WTC11 (cell line): Measurements from ENCODE around the gene VNN1. TPM values are rescaled to one million over a fixed set of nuclear protein-coding genes. Genes with fewer than 3 reads are reported as not detected.
"Not testable (repeated sequence)": the region's sequence is repeated elsewhere in the genome, so short reads cannot be mapped to it uniquely, and the experiment has no call there.

ENCODE experiments used
- ATAC-seq: fragments of 200-7000 bp; cut with Tn5 transposase; 2 replicates; pipeline ENCODE4 v1.10.0; 2021; ENCODE audit warnings: mild to moderate bottlenecking, moderate library complexity
- CTCF ChIA-PET: fragments of 300-600 bp; sonication (Branson Sonifier 250); formaldehyde crosslinking; loops from one replicate; lab custom pipeline; 2021; ENCODE audit warnings: antibody characterized with exemption; lab: Charles Lee
- POLR2A ChIA-PET: fragments of 350-600 bp; sonication (Branson Sonifier 250); formaldehyde crosslinking; loops from one replicate; lab custom pipeline; 2021; ENCODE audit warnings: antibody characterized with exemption; lab: Charles Lee
- DNase-seq: peaks from one replicate; pipeline ENCODE4 v3.0.0; 2021; ENCODE audit warnings: low spot score
- H3K27ac Mint-ChIP-seq: 2 replicates; pipeline ENCODE4 v1.8.0; 2021; ENCODE audit warnings: mixed read lengths
- H3K27me3 Mint-ChIP-seq: 2 replicates; pipeline ENCODE4 v1.8.0; 2021; ENCODE audit warnings: low read depth, mild to moderate bottlenecking, moderate library complexity, mixed read lengths
- H3K36me3 Mint-ChIP-seq: 2 replicates; pipeline ENCODE4 v1.8.0; 2021; ENCODE audit warnings: mixed read lengths
- H3K4me1 Mint-ChIP-seq: 2 replicates; pipeline ENCODE4 v1.8.0; 2022; ENCODE audit warnings: mixed read lengths
- H3K4me3 Mint-ChIP-seq: 2 replicates; pipeline ENCODE4 v1.8.0; 2021; ENCODE audit warnings: mild to moderate bottlenecking, moderate library complexity, mixed read lengths
- H3K9me3 Mint-ChIP-seq: 2 replicates; pipeline ENCODE4 v1.8.0; 2021; ENCODE audit warnings: mixed read lengths
- ATF3 ChIP-seq: sonication (generic); formaldehyde crosslinking; conservative IDR thresholded peaks from 2 replicates; pipeline ENCODE4 v1.8.1; 2022; ENCODE audit warnings: mild to moderate bottlenecking, missing genetic modification reagents
- ATF6 ChIP-seq: sonication (generic); formaldehyde crosslinking; IDR thresholded peaks from 2 replicates; pipeline ENCODE4 v1.8.1; 2023; ENCODE audit warnings: mild to moderate bottlenecking, missing genetic modification reagents
- CREM ChIP-seq: sonication (generic); formaldehyde crosslinking; IDR thresholded peaks from 2 replicates; pipeline ENCODE4 v1.8.1; 2022; ENCODE audit warnings: mild to moderate bottlenecking, missing genetic modification reagents, moderate library complexity
- ELF4 ChIP-seq: sonication (generic); formaldehyde crosslinking; IDR thresholded peaks from 2 replicates; pipeline ENCODE4 v1.8.1; 2022; ENCODE audit warnings: low read depth, mild to moderate bottlenecking, moderate library complexity, missing genetic modification reagents
- ERG ChIP-seq: fragments of 250-450 bp; sonication (Bioruptor Pico); IDR thresholded peaks from 2 replicates; pipeline ENCODE4 v1.8.0; 2021; ENCODE audit warnings: mild to moderate bottlenecking
- FOXK1 ChIP-seq: sonication (generic); formaldehyde crosslinking; IDR thresholded peaks from 2 replicates; pipeline ENCODE4 v1.8.0; 2022; ENCODE audit warnings: mild to moderate bottlenecking, moderate library complexity, missing genetic modification reagents
- FOXP4 ChIP-seq: sonication (generic); formaldehyde crosslinking; IDR thresholded peaks from 2 replicates; pipeline ENCODE4 v1.8.0; 2022; ENCODE audit warnings: mild to moderate bottlenecking, missing genetic modification reagents
- MYBL2 ChIP-seq: sonication (generic); formaldehyde crosslinking; IDR thresholded peaks from 2 replicates; pipeline ENCODE4 v1.8.1; 2023; ENCODE audit warnings: mild to moderate bottlenecking, moderate library complexity, missing genetic modification reagents
- NR1H2 ChIP-seq: sonication (generic); formaldehyde crosslinking; IDR thresholded peaks from 2 replicates; pipeline ENCODE4 v1.9.0; 2021; ENCODE audit warnings: mild to moderate bottlenecking, moderate library complexity, missing genetic modification reagents
- NR3C1 ChIP-seq: sonication (generic); formaldehyde crosslinking; conservative IDR thresholded peaks from 2 replicates; pipeline ENCODE4 v1.8.1; 2023; ENCODE audit warnings: low read depth, mild to moderate bottlenecking, missing genetic modification reagents
- TEAD4 ChIP-seq: sonication (generic); formaldehyde crosslinking; IDR thresholded peaks from 2 replicates; pipeline ENCODE4 v1.8.0; 2022; ENCODE audit warnings: mild to moderate bottlenecking, missing genetic modification reagents
- ZBTB43 ChIP-seq: sonication (generic); formaldehyde crosslinking; IDR thresholded peaks from 2 replicates; pipeline ENCODE4 v1.8.1; 2023; ENCODE audit warnings: mild to moderate bottlenecking, missing genetic modification reagents
- ZNF232 ChIP-seq: sonication (generic); formaldehyde crosslinking; IDR thresholded peaks from 2 replicates; pipeline ENCODE4 v1.8.0; 2022; ENCODE audit warnings: mild to moderate bottlenecking, missing genetic modification reagents
- ZNF416 ChIP-seq: fragments of 250-450 bp; sonication (Bioruptor Pico); IDR thresholded peaks from 2 replicates; pipeline ENCODE4 v1.9.0; 2021; ENCODE audit warnings: mild to moderate bottlenecking, inconsistent platforms
- ZNF425 ChIP-seq: fragments of 250-450 bp; sonication (Bioruptor Pico); conservative IDR thresholded peaks from 2 replicates; pipeline ENCODE4 v1.9.0; 2021; ENCODE audit warnings: mild to moderate bottlenecking
- ZNF532 ChIP-seq: fragments of 250-450 bp; sonication (Bioruptor Pico); IDR thresholded peaks from 2 replicates; pipeline ENCODE4 v1.9.0; 2021; ENCODE audit warnings: mild to moderate bottlenecking, borderline replicate concordance
- total RNA-seq: library from RNA; stranded (reverse); gene quantifications from 3 replicates; pipeline ENCODE4 v1.2.3, GENCODE V29; 2021

The VNN1 gene
- total RNA-seq, 1 experiment from 2014 or later: 0.04 TPM

GRCh38 chr6:132683543-132683942, 30.3 kb downstream of the VNN1 start:
- Mint-ChIP-seq H3K9me3 (peaks cover 10% of the 10 kb centered on the region), H3K27ac (no peak overlapping the region), H3K4me3 (no peak overlapping the region), H3K4me1 (peaks cover 9% of the 10 kb centered on the region), H3K36me3 (no peaks in the 10 kb centered on the region), H3K27me3 (no peaks in the 10 kb centered on the region)
- ATAC-seq (no peak), DNase-seq (no peak)
- CTCF ChIA-PET: no interaction called here
- POLR2A ChIA-PET: no interaction called here
- TF ChIP-seq CREM (CRISPR knock-in tag) (no peak), NR1H2 (CRISPR knock-in tag) (no peak), ATF3 (CRISPR knock-in tag) (no peak), FOXP4 (no peak), ZNF532 (CRISPR knock-in tag) (no peak), FOXK1 (CRISPR knock-in tag) (no peak), ZNF232 (CRISPR knock-in tag) (no peak), ERG (CRISPR knock-in tag) (no peak), ZNF416 (CRISPR knock-in tag) (no peak), NR3C1 (CRISPR knock-in tag) (no peak), ATF6 (CRISPR knock-in tag) (no peak)

DNA sequence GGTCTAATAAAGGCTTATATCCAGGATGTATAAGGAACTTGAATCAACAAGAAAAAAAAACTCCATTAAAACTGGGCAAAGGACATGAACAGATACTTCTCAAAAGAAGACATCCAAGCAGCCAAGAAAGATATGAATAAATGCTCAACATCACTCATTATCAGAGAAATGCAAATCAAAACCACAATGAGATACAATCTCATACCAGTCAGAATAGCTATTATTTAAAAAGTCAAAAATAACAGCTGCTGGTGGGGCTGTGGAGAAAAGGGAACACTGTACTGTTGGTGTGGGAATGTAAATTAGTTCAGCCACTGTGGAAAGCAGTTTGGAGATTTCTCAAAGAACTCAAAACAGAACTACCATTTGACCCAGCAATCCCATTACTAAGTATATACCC, 34.8 kb downstream of the VNN1 start:
- ATAC-seq, H3K4me1 Mint-ChIP-seq, POLR2A ChIA-PET, H3K4me3 Mint-ChIP-seq, H3K27ac Mint-ChIP-seq, H3K27me3 Mint-ChIP-seq, CTCF ChIA-PET, H3K9me3 Mint-ChIP-seq, H3K36me3 Mint-ChIP-seq, DNase-seq: not testable (repeated sequence)

DNA sequence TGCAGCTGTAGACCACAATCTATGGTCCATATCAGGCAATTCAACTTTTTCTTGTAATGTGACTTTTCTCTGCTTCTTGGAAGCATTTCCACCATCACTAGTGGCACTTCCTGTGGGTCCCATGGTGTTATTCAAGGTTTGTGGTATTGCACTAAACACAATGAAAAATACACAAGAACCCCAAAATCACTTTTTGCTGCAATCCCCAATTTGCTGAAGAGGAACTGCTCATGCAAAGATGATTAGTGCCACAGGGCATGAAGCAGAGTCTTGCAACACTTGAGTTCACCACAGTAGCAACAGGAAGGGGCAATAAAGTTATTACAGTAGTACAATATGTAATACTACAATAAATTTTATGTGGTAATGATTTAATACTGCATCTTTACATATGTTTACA, 38.1 kb downstream of the VNN1 start:
- no peaks in the 10 kb centered on the region for H3K27me3 Mint-ChIP-seq
- DNase-seq: no peak
- H3K4me3 Mint-ChIP-seq: no peak overlapping the region
- H3K36me3 Mint-ChIP-seq: no peaks in the 10 kb centered on the region
- H3K27ac Mint-ChIP-seq: no peak overlapping the region
- no peaks in the 10 kb centered on the region for H3K4me1 Mint-ChIP-seq
- H3K9me3 Mint-ChIP-seq: no peaks in the 10 kb centered on the region
- ChIA-PET CTCF (interaction anchor here (1.4 kb wide), 1 partner anchor 39 kb away, joined by 5 read pairs; no protein-coding TSS in a partner anchor), POLR2A (no interaction called here)
- ATAC-seq: no peak
- TF ChIP-seq NR1H2 (CRISPR knock-in tag): no peak
- no peak for TF ChIP-seq ERG (CRISPR knock-in tag)
- TF ChIP-seq ZBTB43 (CRISPR knock-in tag): no peak
- TF ChIP-seq ZNF425 (CRISPR knock-in tag): no peak
- no peak for TF ChIP-seq NR3C1 (CRISPR knock-in tag)
- no peak for TF ChIP-seq ELF4
- TF ChIP-seq TEAD4 (CRISPR knock-in tag): no peak
- no peak for TF ChIP-seq MYBL2 (CRISPR knock-in tag)
